BJ (cell line): ENCODE measurements around the gene SPX. TPM values are rescaled to one million over a fixed set of nuclear protein-coding genes. Genes with fewer than 3 reads are reported as not detected.

Source experiments
- CTCF ChIA-PET: fragments of 350-600 bp; formaldehyde crosslinking; extraction: SDS; loops from one replicate; lab custom pipeline; 2021; ENCODE audit warnings: antibody characterized with exemption, inconsistent platforms; lab: Yijun Ruan, JAX
- POLR2A ChIA-PET: fragments of 300-600 bp; sonication (Branson Sonifier 250); formaldehyde crosslinking; extraction: SDS; loops from one replicate; lab custom pipeline; 2021; ENCODE audit warnings: antibody characterized with exemption; lab: Charles Lee
- DNase-seq: peaks from one replicate; pipeline ENCODE4 v3.0.0-alpha.2; 2011; ENCODE audit warnings: low read depth
- H3K27me3 ChIP-seq: 2 replicates; pipeline ENCODE4 v1.6.0; 2011; ENCODE audit warnings: low read length; ENCODE audit not compliant: control insufficient read depth, insufficient read depth
- H3K36me3 ChIP-seq: 2 replicates; pipeline ENCODE4 v1.5.1; 2011; ENCODE audit warnings: low read length; ENCODE audit not compliant: control insufficient read depth, insufficient read depth
- H3K4me3 ChIP-seq: 2 replicates; pipeline ENCODE4 v1.5.1; 2011; ENCODE audit warnings: low read depth, mild to moderate bottlenecking, control low read depth, low read length
- CTCF ChIP-seq: IDR thresholded peaks from 2 replicates; pipeline ENCODE4 v1.5.1; 2011; ENCODE audit warnings: low read depth, mild to moderate bottlenecking, control low read depth, inconsistent platforms, low read length, moderate library complexity; ENCODE audit not compliant: insufficient read depth
- polyA minus RNA-seq: library from RNA; depleted of rRNA, polyadenylated mRNA; stranded (reverse); fragments of >200 nt; gene quantifications from 2 replicates; pipeline ENCODE4 v1.2.3, GENCODE V29; 2011; rRNA and poly(A)+ RNA removed
- polyA plus RNA-seq: library from polyadenylated mRNA; depleted of rRNA; stranded (reverse); fragments of >200 nt; gene quantifications from 2 replicates; pipeline ENCODE4 v1.2.3, GENCODE V29; 2011; rRNA removed

The SPX gene
- polyA plus RNA-seq (0.06 and 0.12 TPM in 2 replicates), polyA minus RNA-seq (not detected in 2 replicates)

DNA sequence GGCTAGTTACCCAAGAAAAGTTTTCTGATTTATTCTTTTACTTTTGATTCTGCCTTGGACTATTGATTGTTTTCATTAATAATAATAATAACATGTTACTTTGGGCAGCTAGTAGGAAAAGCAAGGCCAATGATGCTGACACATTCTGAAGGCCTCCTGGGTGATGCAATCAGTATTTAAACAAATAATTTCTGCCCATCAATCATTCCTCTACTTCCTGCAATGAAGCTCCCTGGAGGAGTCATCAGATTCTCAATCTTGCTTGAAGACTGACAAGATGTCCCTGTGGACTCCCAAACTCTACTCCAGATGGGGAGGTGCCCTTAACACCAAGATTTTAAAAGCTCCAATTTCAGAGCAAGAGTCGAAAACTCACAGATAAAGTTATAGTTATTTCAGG lies at the start of gene SPX:
Gene SPX, plus strand, starts transcription at position 244 of the 400 bp plus-strand sequence. CDS start 177 bp downstream, outside the sequence.
- H3K4me3 ChIP-seq, result no peak within 1 kb of the TSS
- no peaks in the 10 kb centered on the region for H3K36me3 ChIP-seq
- TF ChIP-seq CTCF, result no peak
- CTCF ChIA-PET, result no interaction called here
- H3K27me3 ChIP-seq, result peaks cover 7% of the 10 kb centered on the region
- DNase-seq, result no peak
- POLR2A ChIA-PET, result no interaction called here

DNA sequence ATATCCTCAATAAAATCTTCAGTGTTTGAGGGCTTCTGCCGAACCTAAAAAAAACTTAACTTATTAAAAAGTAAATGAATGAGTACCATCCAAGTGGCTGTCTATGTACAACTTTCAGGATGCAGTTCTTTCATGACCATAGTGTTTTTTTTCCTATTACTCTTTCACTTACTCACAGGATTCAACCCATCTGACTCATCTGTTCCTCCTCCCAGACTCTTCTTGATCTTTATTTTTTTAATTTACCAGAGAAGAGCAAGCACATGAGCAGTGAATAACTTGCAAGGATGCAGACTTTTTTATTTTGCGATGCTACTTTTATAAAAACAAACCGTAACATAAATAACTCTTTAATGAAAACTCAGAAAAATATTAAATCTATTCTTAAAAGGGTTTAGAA lies 49.1 kb upstream of the SPX start:
- peaks cover 11% of the 10 kb centered on the region for H3K36me3 ChIP-seq
- no peaks in the 10 kb centered on the region for H3K27me3 ChIP-seq
- ChIA-PET POLR2A (no interaction called here), CTCF (no interaction called here)
- peak; percentile 22 for DNase-seq
- no peak overlapping the region for H3K4me3 ChIP-seq
- TF ChIP-seq CTCF, result no peak

DNA sequence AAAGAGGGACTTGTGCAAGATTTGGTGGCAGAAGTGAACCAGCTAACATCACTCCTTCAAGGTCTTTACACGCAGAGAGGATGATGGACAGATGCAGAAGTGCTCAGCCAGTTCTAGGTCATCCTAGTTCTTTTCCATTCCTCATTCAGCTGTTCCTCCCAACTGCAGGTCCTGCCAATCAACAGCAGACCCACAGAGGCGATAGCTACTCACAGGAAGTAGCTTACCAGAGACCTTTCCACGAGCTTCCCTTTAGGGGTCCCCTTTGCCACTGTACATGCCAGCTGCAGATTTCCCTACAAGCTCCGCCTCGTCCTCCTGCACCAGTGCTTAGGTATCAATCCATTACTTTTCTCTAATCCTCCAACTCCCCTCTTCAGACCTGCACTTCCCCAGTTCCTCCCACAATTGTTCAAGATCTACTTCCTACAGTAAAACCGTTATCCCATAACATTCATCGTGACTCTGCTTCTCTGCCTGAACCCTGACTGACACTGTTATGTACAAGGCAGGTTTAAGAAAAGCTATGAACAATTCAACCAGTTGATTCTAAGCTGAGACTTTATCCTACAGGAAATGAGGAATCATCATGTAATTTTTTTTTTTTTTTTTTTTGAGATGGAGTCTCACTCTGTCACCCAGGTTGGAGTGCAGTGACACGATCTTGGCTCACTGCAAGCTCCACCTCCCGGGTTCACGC lies 47.2 kb upstream of the SPX start:
- POLR2A ChIA-PET, result no interaction called here
- H3K27me3 ChIP-seq, result no peaks in the 10 kb centered on the region
- no peak for TF ChIP-seq CTCF
- no peak for DNase-seq
- CTCF ChIA-PET, result no interaction called here
- H3K4me3 ChIP-seq, result no peak overlapping the region
- peaks cover 12% of the 10 kb centered on the region for H3K36me3 ChIP-seq

- no peak for TF ChIP-seq CTCF
- Histone ChIP-seq H3K4me3 (no peak overlapping the region), H3K27me3 (no peaks in the 10 kb centered on the region), H3K36me3 (peaks cover 11% of the 10 kb centered on the region)
- ChIA-PET POLR2A (no interaction called here), CTCF (no interaction called here)
- DNase-seq, result no peak
These were observed 42.6 kb upstream of the SPX start for GRCh38 chr12:21483531-21483930.

GRCh38 chr12:21485998-21486397 lies 40.1 kb upstream of the SPX start:
- peaks cover 6% of the 10 kb centered on the region for H3K36me3 ChIP-seq
- CTCF ChIA-PET, result interaction anchor here (1.2 kb wide), 1 partner anchor 10 kb away, joined by 4 read pairs; no protein-coding TSS in a partner anchor

More at GRCh38 chr12:21485998-21486397, 40.1 kb upstream of the SPX start:
- Histone ChIP-seq H3K4me3 (no peak overlapping the region), H3K27me3 (no peaks in the 10 kb centered on the region)
- no peak for DNase-seq
- TF ChIP-seq CTCF, result no peak
- POLR2A ChIA-PET, result no interaction called here
